Activated T-cell treated with anti-CD3 and anti-CD28 coated beads, Interleukin-2, amount 50 U/mL, for 4 hours (primary cell): ENCODE results near the gene GEMIN8. TPM values are rescaled to one million over a fixed set of nuclear protein-coding genes. Genes with fewer than 3 reads are reported as not detected.

ENCODE experiments used
- ATAC-seq, 2 donors: fragments of 200-7000 bp; cut with Tn5 transposase; one replicate each; pipeline ENCODE4 v1.10.0; 2021
- DNase-seq: peaks from one replicate; pipeline ENCODE4 v3.0.0-alpha.2; 2020
- H3K27me3 Mint-ChIP-seq: one replicate; pipeline ENCODE4 v1.8.0; 2021; ENCODE audit warnings: low read depth, mixed read lengths
- H3K36me3 Mint-ChIP-seq: one replicate; pipeline ENCODE4 v1.8.0; 2022; ENCODE audit warnings: mixed read lengths; ENCODE audit not compliant: insufficient read depth
- H3K4me1 Mint-ChIP-seq: one replicate; pipeline ENCODE4 v1.8.0; 2021; ENCODE audit warnings: low read depth, mixed read lengths
- H3K4me3 Mint-ChIP-seq: one replicate; pipeline ENCODE4 v1.8.0; 2021; ENCODE audit warnings: mild to moderate bottlenecking, moderate library complexity, mixed read lengths
- H3K9me3 Mint-ChIP-seq: one replicate; pipeline ENCODE4 v1.8.0; 2021; ENCODE audit warnings: mixed read lengths
- total RNA-seq, 3 donors: library from RNA; stranded (reverse); gene quantifications; one replicate each; pipeline ENCODE4 v1.2.1, GENCODE V29; 2021

GEMIN8 gene
- total RNA-seq, 3 donors from 2014 or later = 18.2 to 20.2 (median 18.8) TPM

GRCh38 chrX:14030174-14030530 is 460 bp upstream of the GEMIN8 start:
- Mint-ChIP-seq H3K4me1 (peaks cover 37% of the 10 kb centered on the region), H3K9me3 (no peaks in the 10 kb centered on the region)
- no peak for DNase-seq

DNA sequence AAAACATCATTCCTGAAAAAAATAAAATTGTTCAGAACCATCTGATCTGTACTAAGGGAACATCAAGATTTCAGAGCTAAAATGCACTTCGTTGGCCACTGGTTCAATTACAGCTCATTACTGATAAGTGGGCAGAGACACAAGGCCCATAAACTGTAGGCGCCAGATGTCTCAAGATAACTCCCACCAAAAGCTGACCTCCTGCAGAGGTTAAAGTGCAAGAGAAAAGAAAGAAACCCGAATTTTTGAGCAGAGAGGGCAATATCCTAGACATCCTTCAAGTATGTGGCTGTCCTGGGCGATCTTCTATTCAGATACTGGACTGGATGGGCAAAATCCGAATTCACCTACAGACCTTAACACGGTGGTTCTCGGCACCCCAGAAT is 660 bp downstream of the GEMIN8 start:
- Mint-ChIP-seq H3K4me3 (peak overlapping the region; percentile 91), H3K4me1 (peaks cover 37% of the 10 kb centered on the region), H3K36me3 (peaks cover 6% of the 10 kb centered on the region), H3K27me3 (no peaks in the 10 kb centered on the region), H3K9me3 (no peaks in the 10 kb centered on the region)
- ATAC-seq (no peak), DNase-seq (no peak)

More at GRCh38 chrX:14030174-14030530, 460 bp upstream of the GEMIN8 start:
- H3K27me3 Mint-ChIP-seq = no peaks in the 10 kb centered on the region
- ATAC-seq = peak; percentile 8 to 9
- H3K4me3 Mint-ChIP-seq = peak overlapping the region; percentile 91
- peaks cover 6% of the 10 kb centered on the region for H3K36me3 Mint-ChIP-seq

- H3K4me1 Mint-ChIP-seq = peaks cover 35% of the 10 kb centered on the region
- H3K36me3 Mint-ChIP-seq = peaks cover 6% of the 10 kb centered on the region
- peak overlapping the region; percentile 91 for H3K4me3 Mint-ChIP-seq
- no peak for DNase-seq
- peak; percentile 39 to 42 for ATAC-seq
- H3K9me3 Mint-ChIP-seq = no peaks in the 10 kb centered on the region
- no peaks in the 10 kb centered on the region for H3K27me3 Mint-ChIP-seq
Measured at GRCh38 chrX:14028473-14028872, 1.2 kb downstream of the GEMIN8 start.

DNA sequence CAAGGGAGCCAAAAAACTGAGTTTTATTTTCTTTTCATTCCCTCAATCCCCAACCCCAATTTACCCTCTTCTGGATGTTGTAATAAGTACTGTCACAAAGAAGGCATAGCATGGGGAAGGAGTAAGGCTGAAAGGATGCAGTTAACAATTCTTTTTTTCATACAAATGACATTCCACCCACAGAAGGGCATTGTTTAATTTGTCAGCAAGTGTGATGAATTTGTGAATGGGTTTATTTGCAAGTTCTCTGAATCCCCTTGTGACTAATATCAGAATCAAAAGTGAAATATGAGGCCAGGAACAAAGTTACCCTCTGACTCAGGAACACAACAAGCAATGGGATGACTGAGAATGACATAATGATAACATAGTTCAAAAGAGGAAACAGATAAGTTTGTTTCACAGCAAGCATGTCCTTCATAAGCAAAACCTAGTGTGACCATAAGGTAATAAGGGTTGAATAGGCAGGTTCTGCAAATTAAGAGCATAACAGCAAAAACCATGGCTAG is 2.1 kb downstream of the GEMIN8 start:
- Mint-ChIP-seq H3K36me3 (peaks cover 6% of the 10 kb centered on the region), H3K27me3 (no peaks in the 10 kb centered on the region), H3K9me3 (no peaks in the 10 kb centered on the region), H3K4me1 (peaks cover 31% of the 10 kb centered on the region), H3K4me3 (peak overlapping the region; percentile 91)
- peak; percentile 38 to 42 for ATAC-seq
- DNase-seq = no peak

DNA sequence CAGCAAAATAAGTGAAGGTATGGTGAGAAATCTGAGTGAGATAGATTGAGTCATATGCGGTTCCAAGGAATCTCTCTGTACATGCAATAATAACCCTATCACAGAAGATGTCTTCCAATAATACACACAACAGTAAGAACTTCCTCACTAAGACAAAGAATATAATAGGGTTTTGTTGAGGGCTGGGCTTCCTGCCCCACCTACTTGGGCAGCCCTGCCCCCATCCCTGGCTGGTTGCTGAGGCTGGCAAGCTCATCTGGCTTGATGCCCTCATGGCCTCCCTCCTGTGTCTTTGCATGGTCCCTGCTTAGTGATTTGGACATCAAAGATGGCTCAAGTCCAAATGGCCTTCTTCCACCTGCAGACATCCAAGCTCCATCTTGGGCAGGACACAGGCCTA is 2.7 kb downstream of the GEMIN8 start:
- H3K9me3 Mint-ChIP-seq = no peaks in the 10 kb centered on the region
- DNase-seq = no peak
- H3K4me3 Mint-ChIP-seq = peak overlapping the region; percentile 57
- H3K36me3 Mint-ChIP-seq = peaks cover 6% of the 10 kb centered on the region
- no peaks in the 10 kb centered on the region for H3K27me3 Mint-ChIP-seq
- peaks cover 27% of the 10 kb centered on the region for H3K4me1 Mint-ChIP-seq
- ATAC-seq = no peak

GRCh38 chrX:14026121-14026520 is 3.6 kb downstream of the GEMIN8 start:
- H3K4me3 Mint-ChIP-seq = no peak overlapping the region
- DNase-seq (no peak), ATAC-seq (no peak)
- H3K4me1 Mint-ChIP-seq = peaks cover 23% of the 10 kb centered on the region
- H3K9me3 Mint-ChIP-seq = no peaks in the 10 kb centered on the region
- peaks cover 6% of the 10 kb centered on the region for H3K36me3 Mint-ChIP-seq
- no peaks in the 10 kb centered on the region for H3K27me3 Mint-ChIP-seq

DNA sequence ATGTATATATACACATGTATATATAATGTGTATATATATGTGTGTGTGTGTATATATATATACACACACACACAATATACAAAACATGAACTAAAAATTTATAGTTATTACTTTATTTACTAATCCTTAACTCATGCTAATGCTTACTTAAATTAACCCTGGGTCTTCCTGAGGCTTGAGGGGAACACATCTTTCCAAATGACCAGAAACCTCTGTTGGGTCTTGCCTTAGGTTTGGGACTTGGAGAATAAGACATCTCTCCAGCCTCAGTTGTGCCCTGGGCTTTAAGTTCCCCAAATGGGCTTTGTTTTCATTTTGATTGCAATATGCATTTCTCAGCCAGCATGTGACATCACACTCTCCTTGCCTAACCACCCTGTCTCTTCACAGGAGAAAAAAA is 7.7 kb downstream of the GEMIN8 start:
- H3K4me1 Mint-ChIP-seq = peaks cover 9% of the 10 kb centered on the region
- no peak overlapping the region for H3K4me3 Mint-ChIP-seq
- DNase-seq (no peak), ATAC-seq (no peak)
- no peaks in the 10 kb centered on the region for H3K9me3 Mint-ChIP-seq
- peaks cover 9% of the 10 kb centered on the region for H3K36me3 Mint-ChIP-seq
- H3K27me3 Mint-ChIP-seq = no peaks in the 10 kb centered on the region

- no peak for DNase-seq
- Mint-ChIP-seq H3K9me3 (no peaks in the 10 kb centered on the region), H3K27me3 (no peaks in the 10 kb centered on the region), H3K4me1 (peaks cover 3% of the 10 kb centered on the region), H3K4me3 (no peak overlapping the region), H3K36me3 (peaks cover 21% of the 10 kb centered on the region)
- ATAC-seq = no peak
Measured at GRCh38 chrX:14017399-14017798, 12.3 kb downstream of the GEMIN8 start.

GRCh38 chrX:14015941-14016340 is 13.8 kb downstream of the GEMIN8 start:
- H3K36me3 Mint-ChIP-seq = peaks cover 20% of the 10 kb centered on the region
- H3K27me3 Mint-ChIP-seq = no peaks in the 10 kb centered on the region
- H3K4me1 Mint-ChIP-seq = peaks cover 3% of the 10 kb centered on the region
- ATAC-seq (no peak), DNase-seq (no peak)
- H3K4me3 Mint-ChIP-seq = no peak overlapping the region
- H3K9me3 Mint-ChIP-seq = no peaks in the 10 kb centered on the region

GRCh38 chrX:14015294-14015693 is 14.4 kb downstream of the GEMIN8 start:
- Mint-ChIP-seq H3K4me1 (peaks cover 3% of the 10 kb centered on the region), H3K27me3 (no peaks in the 10 kb centered on the region), H3K4me3 (no peak overlapping the region), H3K36me3 (peaks cover 19% of the 10 kb centered on the region), H3K9me3 (no peaks in the 10 kb centered on the region)
- ATAC-seq (no peak), DNase-seq (no peak)

DNA sequence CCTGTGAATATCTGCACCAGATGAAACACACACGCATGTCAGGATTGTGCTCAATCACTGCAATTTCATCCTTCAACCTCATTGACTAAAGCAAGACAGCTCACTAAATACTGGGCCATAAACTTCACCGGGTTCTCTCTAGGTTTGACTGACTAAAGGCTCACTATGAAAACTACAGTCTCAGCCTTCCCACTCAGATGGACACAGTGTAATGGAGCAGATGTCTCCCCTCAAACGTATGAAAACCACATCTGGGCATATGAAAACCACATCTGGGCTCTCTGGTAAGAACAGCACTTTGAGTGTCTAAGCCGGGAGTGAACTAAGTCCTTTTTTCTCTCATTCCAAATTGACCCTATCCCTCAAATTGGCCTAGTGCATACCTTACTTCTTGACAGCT is 15.2 kb downstream of the GEMIN8 start:
- Mint-ChIP-seq H3K27me3 (no peaks in the 10 kb centered on the region), H3K4me1 (peaks cover 3% of the 10 kb centered on the region), H3K4me3 (no peak overlapping the region), H3K36me3 (peaks cover 19% of the 10 kb centered on the region), H3K9me3 (no peaks in the 10 kb centered on the region)
- no peak for ATAC-seq
- DNase-seq = no peak

DNA sequence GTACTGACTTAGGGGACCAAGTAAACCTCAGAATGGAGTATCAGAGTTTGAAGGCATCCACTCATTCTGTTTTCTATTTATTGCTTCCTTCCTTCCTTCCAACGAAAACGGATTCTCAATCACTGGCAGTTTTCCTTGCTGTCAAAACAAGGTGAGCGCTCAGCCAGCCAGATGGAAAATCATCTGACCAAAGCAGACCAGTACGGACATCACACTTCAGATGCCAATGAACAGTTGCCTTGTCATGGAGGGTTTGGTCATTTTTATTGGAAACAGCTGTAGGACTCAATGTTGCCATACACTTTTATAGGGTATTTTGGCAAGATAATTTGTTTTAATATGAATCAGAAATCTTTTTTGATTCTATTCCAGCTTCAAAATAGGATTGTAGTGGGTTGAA is 16.6 kb downstream of the GEMIN8 start:
- H3K4me1 Mint-ChIP-seq = peaks cover 3% of the 10 kb centered on the region
- no peak for DNase-seq
- no peak overlapping the region for H3K4me3 Mint-ChIP-seq
- no peaks in the 10 kb centered on the region for H3K27me3 Mint-ChIP-seq
- no peak for ATAC-seq
- H3K9me3 Mint-ChIP-seq = no peaks in the 10 kb centered on the region
- H3K36me3 Mint-ChIP-seq = peaks cover 29% of the 10 kb centered on the region

DNA sequence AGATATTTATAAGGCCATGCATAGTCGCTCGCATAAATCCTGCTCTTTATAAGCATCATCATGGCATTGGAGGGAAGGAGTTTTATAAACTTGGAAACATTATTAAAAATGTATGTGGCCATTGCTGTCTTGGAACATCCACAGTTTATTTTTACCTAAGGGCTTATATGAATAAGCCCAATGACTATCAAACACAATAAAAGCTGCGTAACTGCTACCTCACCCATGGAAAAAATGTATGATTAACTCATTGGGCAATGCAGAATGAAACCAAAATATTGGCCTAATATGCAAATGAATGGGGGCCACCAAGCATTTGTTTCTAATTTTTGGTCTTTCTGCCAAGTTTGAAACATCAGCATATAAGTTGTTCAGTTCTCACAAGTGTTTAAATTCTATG is 19.1 kb downstream of the GEMIN8 start:
- Mint-ChIP-seq H3K4me1 (peaks cover under 1% of the 10 kb centered on the region), H3K9me3 (no peaks in the 10 kb centered on the region), H3K36me3 (peaks cover 28% of the 10 kb centered on the region), H3K27me3 (no peaks in the 10 kb centered on the region), H3K4me3 (no peak overlapping the region)
- ATAC-seq (no peak), DNase-seq (no peak)

DNA sequence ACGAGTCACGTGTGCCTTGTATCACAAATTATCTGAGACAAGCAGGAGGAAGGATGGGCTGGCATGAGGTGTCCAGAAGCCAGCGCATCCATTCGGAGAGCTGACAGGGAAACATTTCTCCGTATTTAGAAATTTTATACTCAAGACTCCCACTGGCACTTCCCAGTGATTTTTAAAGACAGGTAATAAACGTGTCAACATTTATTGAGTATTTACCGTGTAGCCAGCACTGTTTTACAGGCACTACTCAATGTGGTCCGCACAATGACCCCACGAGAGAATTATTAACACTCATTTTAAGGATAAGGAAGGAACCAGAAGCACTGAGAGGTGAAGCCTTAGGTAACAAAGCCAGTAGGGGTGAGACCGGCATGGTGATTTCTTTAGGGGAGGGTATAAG is 23.2 kb downstream of the GEMIN8 start:
- Mint-ChIP-seq H3K4me3 (no peak overlapping the region), H3K27me3 (no peaks in the 10 kb centered on the region), H3K4me1 (peaks cover 13% of the 10 kb centered on the region), H3K36me3 (peaks cover 18% of the 10 kb centered on the region), H3K9me3 (no peaks in the 10 kb centered on the region)
- ATAC-seq (no peak), DNase-seq (no peak)

GRCh38 chrX:14003876-14004425 is 25.7 kb downstream of the GEMIN8 start:
- H3K36me3 Mint-ChIP-seq = peaks cover 17% of the 10 kb centered on the region
- H3K9me3 Mint-ChIP-seq = no peaks in the 10 kb centered on the region
- peaks cover 13% of the 10 kb centered on the region for H3K4me1 Mint-ChIP-seq
- DNase-seq (no peak), ATAC-seq (peak; percentile 51 to 59)
- no peak overlapping the region for H3K4me3 Mint-ChIP-seq
- no peaks in the 10 kb centered on the region for H3K27me3 Mint-ChIP-seq
